ENCODE results near the gene STX11. TPM values are rescaled to one million over a fixed set of nuclear protein-coding genes. Genes with fewer than 3 reads are reported as not detected.

The STX11 gene
- total and polyA plus RNA-seq, 2 experiments from 2014 or later, result 1.1 to 2.2 TPM

- Histone ChIP-seq H3K4me3 (no peak overlapping the region), H2AFZ (no peak overlapping the region), H3K79me2 (ENCODE audit: insufficient read depth) (no peaks in the 10 kb centered on the region), H4K20me1 (ENCODE audit: insufficient read depth) (no peaks in the 10 kb centered on the region), H3K27me3 (replicated peaks; ENCODE audit: insufficient read depth) (no peaks in the 10 kb centered on the region), H3F3A (ENCODE audit: insufficient read depth) (peaks cover 20% of the 10 kb centered on the region), H3K9me3 (ENCODE audit: low read depth) (no peaks in the 10 kb centered on the region), H3K27ac (no peak overlapping the region), H3K4me2 (ENCODE audit: unreplicated experiment) (no peak overlapping the region), H3K9me2 (ENCODE audit: insufficient read depth) (no peaks in the 10 kb centered on the region), H3K9ac (no peak overlapping the region), H3K4me1 (ENCODE audit: insufficient read depth) (peaks cover 18% of the 10 kb centered on the region), H3K36me3 (ENCODE audit: low read depth) (no peaks in the 10 kb centered on the region)
- 74 to 84% methylated on average over 3 of the region's 3 CpGs for WGBS, 2 experiments (ENCODE audit: low coverage in 1 of 2, low lambda C conversion rate in 2 of 2, missing lambda C conversion rate in 2 of 2)
- peak; percentile 79 for DNase-seq
- TF ChIP-seq EZH2phosphoT487 (IDR thresholded peaks at IDR 0.05; ENCODE audit: insufficient read depth, low read depth), result no peak
- TF ChIP-seq EZH2 (IDR thresholded peaks at IDR 0.05; ENCODE audit: insufficient read depth, poor library complexity, severe bottlenecking), result no peak
- in situ Hi-C loops (cut with MboI), result loop anchor here (5.0 kb wide), 1 partner anchor 122 kb away; the partner anchor contains the start of gene SF3B5
Measured at GRCh38 chr6:144219056-144219685, 68.9 kb downstream of the STX11 start.

- no peaks in the 10 kb centered on the region for H3K79me2 ChIP-seq (ENCODE audit: insufficient read depth)
- H3K9ac ChIP-seq, result no peak overlapping the region
- 83 to 89% methylated on average over 5 of the region's 5 CpGs for WGBS, 2 experiments (ENCODE audit: low coverage in 1 of 2, low lambda C conversion rate in 2 of 2, missing lambda C conversion rate in 2 of 2)
- H3F3A ChIP-seq (ENCODE audit: insufficient read depth), result peaks cover 15% of the 10 kb centered on the region
- TF ChIP-seq EZH2 (IDR thresholded peaks at IDR 0.05; ENCODE audit: insufficient read depth, poor library complexity, severe bottlenecking) (no peak), EZH2phosphoT487 (IDR thresholded peaks at IDR 0.05; ENCODE audit: insufficient read depth, low read depth) (no peak)
- H3K4me2 ChIP-seq (ENCODE audit: unreplicated experiment), result no peak overlapping the region
- no peak overlapping the region for H3K4me3 ChIP-seq
- in situ Hi-C loops (cut with MboI), result no loop called here
- H2AFZ ChIP-seq, result no peak overlapping the region
- H3K4me1 ChIP-seq (ENCODE audit: insufficient read depth), result peaks cover 19% of the 10 kb centered on the region
- DNase-seq, result no peak
- H3K27me3 ChIP-seq (replicated peaks; ENCODE audit: insufficient read depth), result no peaks in the 10 kb centered on the region
- H3K27ac ChIP-seq, result no peak overlapping the region
- no peaks in the 10 kb centered on the region for H3K9me3 ChIP-seq (ENCODE audit: low read depth)
- no peaks in the 10 kb centered on the region for H4K20me1 ChIP-seq (ENCODE audit: insufficient read depth)
- no peaks in the 10 kb centered on the region for H3K36me3 ChIP-seq (ENCODE audit: low read depth)
- no peaks in the 10 kb centered on the region for H3K9me2 ChIP-seq (ENCODE audit: insufficient read depth)
Measured at GRCh38 chr6:144220031-144220790, 69.9 kb downstream of the STX11 start.

- peak overlapping the region; percentile 6 for H3K4me3 ChIP-seq
- no peaks in the 10 kb centered on the region for H3K9me2 ChIP-seq (ENCODE audit: insufficient read depth)
- H3K27ac ChIP-seq, result peak overlapping the region; percentile 23
- no peaks in the 10 kb centered on the region; the same call in 1 of the 2 replicates for H3F3A ChIP-seq (ENCODE audit: insufficient read depth)
- H2AFZ ChIP-seq, result peak overlapping the region; percentile 29
- H3K27me3 ChIP-seq (replicated peaks; ENCODE audit: insufficient read depth), result no peaks in the 10 kb centered on the region
- H3K9me3 ChIP-seq (ENCODE audit: low read depth), result no peaks in the 10 kb centered on the region
- 0 out of 2 replicates have a peak overlapping the region, but pooled peaks have one; percentile 7 for H3K9ac ChIP-seq
- no peaks in the 10 kb centered on the region for H4K20me1 ChIP-seq (ENCODE audit: insufficient read depth)
- peak; percentile 46 for DNase-seq
- in situ Hi-C loops (cut with MboI), result no loop called here
- no peaks in the 10 kb centered on the region for H3K79me2 ChIP-seq (ENCODE audit: insufficient read depth)
- peaks cover 13% of the 10 kb centered on the region for H3K4me1 ChIP-seq (ENCODE audit: insufficient read depth)
- TF ChIP-seq EZH2phosphoT487 (IDR thresholded peaks at IDR 0.05; ENCODE audit: insufficient read depth, low read depth) (no peak), EZH2 (IDR thresholded peaks at IDR 0.05; ENCODE audit: insufficient read depth, poor library complexity, severe bottlenecking) (no peak)
- H3K4me2 ChIP-seq (ENCODE audit: unreplicated experiment), result peak overlapping the region; percentile 35
- 46 to 50% methylated on average over 2 of the region's 2 CpGs for WGBS, 2 experiments (ENCODE audit: low coverage in 1 of 2, low lambda C conversion rate in 2 of 2, missing lambda C conversion rate in 2 of 2)
- H3K36me3 ChIP-seq (ENCODE audit: low read depth), result no peaks in the 10 kb centered on the region
Measured at GRCh38 chr6:144223686-144224085, 73.4 kb downstream of the STX11 start.

GRCh38 chr6:144231721-144232120, 81.4 kb downstream of the STX11 start:
- whole genome bisulfite sequencing, 2 experiments (ENCODE audit: low coverage in 1 of 2, low lambda C conversion rate in 2 of 2, missing lambda C conversion rate in 2 of 2), result 51 to 61% methylated on average over 3 of the region's 3 CpGs
- H2AFZ ChIP-seq, result no peak overlapping the region
- no peaks in the 10 kb centered on the region for H3K4me1 ChIP-seq (ENCODE audit: insufficient read depth)
- no peak for DNase-seq
- no peak overlapping the region for H3K9ac ChIP-seq
- no peak overlapping the region for H3K4me3 ChIP-seq
- H3K9me2 ChIP-seq (ENCODE audit: insufficient read depth), result no peaks in the 10 kb centered on the region
- H4K20me1 ChIP-seq (ENCODE audit: insufficient read depth), result no peaks in the 10 kb centered on the region
- H3F3A ChIP-seq (ENCODE audit: insufficient read depth), result no peaks in the 10 kb centered on the region
- H3K79me2 ChIP-seq (ENCODE audit: insufficient read depth), result no peaks in the 10 kb centered on the region
- no peak overlapping the region for H3K27ac ChIP-seq
- H3K36me3 ChIP-seq (ENCODE audit: low read depth), result no peaks in the 10 kb centered on the region
- no peak overlapping the region for H3K4me2 ChIP-seq (ENCODE audit: unreplicated experiment)
- in situ Hi-C loops (cut with MboI), result no loop called here
- no peaks in the 10 kb centered on the region for H3K27me3 ChIP-seq (replicated peaks; ENCODE audit: insufficient read depth)
- no peak for TF ChIP-seq EZH2phosphoT487 (IDR thresholded peaks at IDR 0.05; ENCODE audit: insufficient read depth, low read depth)
- TF ChIP-seq EZH2 (IDR thresholded peaks at IDR 0.05; ENCODE audit: insufficient read depth, poor library complexity, severe bottlenecking), result no peak
- H3K9me3 ChIP-seq (ENCODE audit: low read depth), result no peaks in the 10 kb centered on the region

All from GM23248 (cell line).